Measurements from ENCODE around the gene SPEM2. TPM values are rescaled to one million over a fixed set of nuclear protein-coding genes. Genes with fewer than 3 reads are reported as not detected.

SPEM2 gene
- total RNA-seq, 6 donors from 2014 or later, result not detected

GRCh38 chr17:7408252-7408727 lies 17.1 kb upstream of the SPEM2 start:
- TF ChIP-seq POLR2AphosphoS5 (IDR thresholded peaks at IDR 0.05) (no peak), CTCF (IDR thresholded peaks at IDR 0.05) (no peak), POLR2A (IDR thresholded peaks at IDR 0.05) (no peak), EP300 (IDR thresholded peaks at IDR 0.05) (no peak)
- Histone ChIP-seq H3K27ac (no peak overlapping the region), H3K9me3 (no peaks in the 10 kb centered on the region), H3K4me1 (peaks cover 6 to 16% (median 13%) of the 10 kb centered on the region in 4 donors), H3K36me3 (peaks cover 0 to 8% (median 0%) of the 10 kb centered on the region in 4 donors), H3K27me3 (no peaks in the 10 kb centered on the region), H3K4me3 (peak overlapping the region in 1 of 4 donors; percentile 13)
- WGBS, 2 donors, result 82 to 91% methylated on average over 38 to 50 of the region's 58 CpGs
- DNase-seq (peak in 1 of 2 donors; percentile 84), ATAC-seq (ENCODE audit: low FRiP score in 2 of 2) (no peak)

GRCh38 chr17:7408863-7409262 lies 16.6 kb upstream of the SPEM2 start:
- 84% methylated on average over 6 of the region's 6 CpGs; no CpG with 5 or more reads in 1 of the 2 donors for WGBS, 2 donors
- DNase-seq (peak in 1 of 2 donors; percentile 72), ATAC-seq (ENCODE audit: low FRiP score in 2 of 2) (no peak)
- Histone ChIP-seq H3K4me3 (no peak overlapping the region), H3K36me3 (peaks cover 0 to 8% (median 0%) of the 10 kb centered on the region in 4 donors), H3K27me3 (no peaks in the 10 kb centered on the region), H3K9me3 (no peaks in the 10 kb centered on the region), H3K4me1 (peaks cover 6 to 14% (median 11%) of the 10 kb centered on the region in 4 donors), H3K27ac (no peak overlapping the region)
- no peak for TF ChIP-seq POLR2A (IDR thresholded peaks at IDR 0.05)
- TF ChIP-seq EP300 (IDR thresholded peaks at IDR 0.05), result no peak
- no peak for TF ChIP-seq POLR2AphosphoS5 (IDR thresholded peaks at IDR 0.05)
- no peak for TF ChIP-seq CTCF (IDR thresholded peaks at IDR 0.05)

GRCh38 chr17:7409716-7410115 lies 15.7 kb upstream of the SPEM2 start:
- WGBS, 2 donors, result 93 to 94% methylated on average over 6 of the region's 6 CpGs
- Histone ChIP-seq H3K27me3 (no peaks in the 10 kb centered on the region), H3K27ac (no peak overlapping the region), H3K4me3 (no peak overlapping the region), H3K36me3 (peaks cover 0 to 8% (median 0%) of the 10 kb centered on the region in 4 donors), H3K4me1 (peaks cover 6 to 13% (median 11%) of the 10 kb centered on the region in 4 donors), H3K9me3 (no peaks in the 10 kb centered on the region)
- ATAC-seq (ENCODE audit: low FRiP score in 2 of 2), result no peak
- no peak for DNase-seq
- no peak for TF ChIP-seq POLR2A (IDR thresholded peaks at IDR 0.05)

GRCh38 chr17:7410634-7411426 lies 14.6 kb upstream of the SPEM2 start:
- WGBS, 2 donors, result 90 to 92% methylated on average over 22 to 25 of the region's 25 CpGs
- Histone ChIP-seq H3K9me3 (no peaks in the 10 kb centered on the region), H3K4me3 (no peak overlapping the region), H3K36me3 (peaks cover 0 to 8% (median 3%) of the 10 kb centered on the region in 4 donors), H3K27me3 (no peaks in the 10 kb centered on the region), H3K4me1 (peaks cover 0 to 3% (median under 1%) of the 10 kb centered on the region in 4 donors), H3K27ac (no peak overlapping the region)
- ATAC-seq (ENCODE audit: low FRiP score in 2 of 2), result no peak
- TF ChIP-seq EP300 (IDR thresholded peaks at IDR 0.05), result no peak
- TF ChIP-seq POLR2A (IDR thresholded peaks at IDR 0.05), result no peak
- TF ChIP-seq POLR2AphosphoS5 (IDR thresholded peaks at IDR 0.05), result no peak
- TF ChIP-seq CTCF (IDR thresholded peaks at IDR 0.05), result no peak
- peak in 1 of 2 donors; percentile 68 for DNase-seq

- no peak overlapping the region for H3K27ac ChIP-seq
- peaks cover 0 to 8% (median 3%) of the 10 kb centered on the region in 4 donors for H3K36me3 ChIP-seq
- H3K4me1 ChIP-seq, result no peaks in the 10 kb centered on the region
- DNase-seq (no peak), ATAC-seq (ENCODE audit: low FRiP score in 2 of 2) (no peak)
- 95 to 98% methylated on average over 6 to 8 of the region's 8 CpGs for WGBS, 2 donors
- no peaks in the 10 kb centered on the region for H3K9me3 ChIP-seq
- no peaks in the 10 kb centered on the region for H3K27me3 ChIP-seq
- H3K4me3 ChIP-seq, result no peak overlapping the region
- TF ChIP-seq POLR2AphosphoS5 (IDR thresholded peaks at IDR 0.05), result no peak
- TF ChIP-seq POLR2A (IDR thresholded peaks at IDR 0.05), result no peak
- no peak for TF ChIP-seq CTCF (IDR thresholded peaks at IDR 0.05)
- TF ChIP-seq EP300 (IDR thresholded peaks at IDR 0.05), result no peak
Observed at GRCh38 chr17:7411427-7411750, 14.0 kb upstream of the SPEM2 start.

Data from upper lobe of left lung (tissue), 6 donors.